ENCODE results near the gene HMCN2.

DNA sequence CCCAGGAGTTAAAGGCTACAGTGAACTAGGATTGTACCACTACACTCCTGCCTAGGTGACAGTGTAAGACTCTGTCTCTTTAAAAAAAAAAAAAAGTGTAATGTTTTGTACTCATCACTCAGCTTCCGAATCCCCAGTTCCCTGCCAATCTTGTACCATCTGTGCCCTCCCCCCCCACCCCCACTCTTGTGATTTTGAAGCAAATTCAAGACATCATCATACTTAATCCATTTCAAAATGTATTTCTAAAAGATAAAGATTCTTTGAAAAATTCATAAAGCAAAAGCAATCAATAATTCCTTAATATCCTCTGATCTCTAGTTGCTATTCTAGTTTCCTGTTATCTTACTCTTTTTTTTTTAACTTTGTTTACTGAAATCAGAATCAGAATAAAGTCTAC is 34.9 kb upstream of the HMCN2 start:
- no peak for TF ChIP-seq TCF7 (CRISPR knock-in tag; IDR thresholded peaks at IDR 0.05; ENCODE audit: low read depth)
- TF ChIP-seq, protein P1, sequence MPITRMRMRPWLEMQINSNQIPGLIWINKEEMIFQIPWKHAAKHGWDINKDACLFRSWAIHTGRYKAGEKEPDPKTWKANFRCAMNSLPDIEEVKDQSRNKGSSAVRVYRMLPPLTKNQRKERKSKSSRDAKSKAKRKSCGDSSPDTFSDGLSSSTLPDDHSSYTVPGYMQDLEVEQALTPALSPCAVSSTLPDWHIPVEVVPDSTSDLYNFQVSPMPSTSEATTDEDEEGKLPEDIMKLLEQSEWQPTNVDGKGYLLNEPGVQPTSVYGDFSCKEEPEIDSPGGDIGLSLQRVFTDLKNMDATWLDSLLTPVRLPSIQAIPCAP (CRISPR knock-in tag; IDR thresholded peaks at IDR 0.05): no peak
- TF ChIP-seq, protein P2, sequence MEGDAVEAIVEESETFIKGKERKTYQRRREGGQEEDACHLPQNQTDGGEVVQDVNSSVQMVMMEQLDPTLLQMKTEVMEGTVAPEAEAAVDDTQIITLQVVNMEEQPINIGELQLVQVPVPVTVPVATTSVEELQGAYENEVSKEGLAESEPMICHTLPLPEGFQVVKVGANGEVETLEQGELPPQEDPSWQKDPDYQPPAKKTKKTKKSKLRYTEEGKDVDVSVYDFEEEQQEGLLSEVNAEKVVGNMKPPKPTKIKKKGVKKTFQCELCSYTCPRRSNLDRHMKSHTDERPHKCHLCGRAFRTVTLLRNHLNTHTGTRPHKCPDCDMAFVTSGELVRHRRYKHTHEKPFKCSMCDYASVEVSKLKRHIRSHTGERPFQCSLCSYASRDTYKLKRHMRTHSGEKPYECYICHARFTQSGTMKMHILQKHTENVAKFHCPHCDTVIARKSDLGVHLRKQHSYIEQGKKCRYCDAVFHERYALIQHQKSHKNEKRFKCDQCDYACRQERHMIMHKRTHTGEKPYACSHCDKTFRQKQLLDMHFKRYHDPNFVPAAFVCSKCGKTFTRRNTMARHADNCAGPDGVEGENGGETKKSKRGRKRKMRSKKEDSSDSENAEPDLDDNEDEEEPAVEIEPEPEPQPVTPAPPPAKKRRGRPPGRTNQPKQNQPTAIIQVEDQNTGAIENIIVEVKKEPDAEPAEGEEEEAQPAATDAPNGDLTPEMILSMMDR (IDR thresholded peaks at IDR 0.05): no peak
- TF ChIP-seq ELF4 (CRISPR knock-in tag; IDR thresholded peaks at IDR 0.05; ENCODE audit: low read depth): no peak
- TF ChIP-seq, protein P3, sequence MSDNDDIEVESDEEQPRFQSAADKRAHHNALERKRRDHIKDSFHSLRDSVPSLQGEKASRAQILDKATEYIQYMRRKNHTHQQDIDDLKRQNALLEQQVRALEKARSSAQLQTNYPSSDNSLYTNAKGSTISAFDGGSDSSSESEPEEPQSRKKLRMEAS (CRISPR knock-in tag; IDR thresholded peaks at IDR 0.05): no peak
- TF ChIP-seq, protein P4, sequence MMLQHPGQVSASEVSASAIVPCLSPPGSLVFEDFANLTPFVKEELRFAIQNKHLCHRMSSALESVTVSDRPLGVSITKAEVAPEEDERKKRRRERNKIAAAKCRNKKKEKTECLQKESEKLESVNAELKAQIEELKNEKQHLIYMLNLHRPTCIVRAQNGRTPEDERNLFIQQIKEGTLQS (CRISPR knock-in tag; conservative IDR thresholded peaks at IDR 0.05): no peak
- no peak for TF ChIP-seq CREB1 (CRISPR knock-in tag; IDR thresholded peaks at IDR 0.05)
- TF ChIP-seq GABPB1 (CRISPR knock-in tag; IDR thresholded peaks at IDR 0.05): no peak
- TF ChIP-seq, protein P5, sequence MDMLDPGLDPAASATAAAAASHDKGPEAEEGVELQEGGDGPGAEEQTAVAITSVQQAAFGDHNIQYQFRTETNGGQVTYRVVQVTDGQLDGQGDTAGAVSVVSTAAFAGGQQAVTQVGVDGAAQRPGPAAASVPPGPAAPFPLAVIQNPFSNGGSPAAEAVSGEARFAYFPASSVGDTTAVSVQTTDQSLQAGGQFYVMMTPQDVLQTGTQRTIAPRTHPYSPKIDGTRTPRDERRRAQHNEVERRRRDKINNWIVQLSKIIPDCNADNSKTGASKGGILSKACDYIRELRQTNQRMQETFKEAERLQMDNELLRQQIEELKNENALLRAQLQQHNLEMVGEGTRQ (CRISPR knock-in tag; IDR thresholded peaks at IDR 0.05): no peak
- no peak for TF ChIP-seq NR2C2 (CRISPR knock-in tag; IDR thresholded peaks at IDR 0.05)
- no peak for TF ChIP-seq FOXK1 (CRISPR knock-in tag; IDR thresholded peaks at IDR 0.05)
- TF ChIP-seq SOX15 (CRISPR knock-in tag; IDR thresholded peaks at IDR 0.05): no peak
- TF ChIP-seq KAT7 (CRISPR knock-in tag; IDR thresholded peaks at IDR 0.05; ENCODE audit: borderline replicate concordance): no peak

All from WTC11 (cell line).